HL-60 (cell line): ENCODE results near the gene CUTA.
"Not testable (repeated sequence)": the region's sequence is repeated elsewhere in the genome, so short reads cannot be mapped to it uniquely, and the experiment has no call there.

ENCODE experiments used
- DNase-seq, 2 experiments: peaks; one replicate each; pipeline ENCODE4 v3.0.0-alpha.2; 2010 to 2020; ENCODE audit warnings: low read depth in 1 of 2, low spot score in 1 of 2
- H3K27ac ChIP-seq: fragments of 250-450 bp; sonication (Bioruptor Pico); replicated peaks from 2 replicates; pipeline ENCODE4 v1.5.1; 2020; ENCODE audit warnings: mild to moderate bottlenecking, moderate library complexity
- H3K27me3 ChIP-seq: fragments of 250-450 bp; sonication (Bioruptor Pico); 2 replicates; pipeline ENCODE4 v1.5.1; 2021; ENCODE audit warnings: mild to moderate bottlenecking, moderate library complexity; ENCODE audit not compliant: insufficient read depth, poor library complexity, severe bottlenecking
- H3K4me3 ChIP-seq: replicated peaks from 2 replicates; pipeline ENCODE4 v1.5.1; 2011; ENCODE audit warnings: mild to moderate bottlenecking, control low read depth, low read length; ENCODE audit not compliant: insufficient read depth
- GABPA ChIP-seq: IDR thresholded peaks from 2 replicates; pipeline ENCODE4 v1.6.1; 2012; ENCODE audit warnings: low read depth
- POLR2AphosphoS5 ChIP-seq: IDR thresholded peaks from 2 replicates; pipeline ENCODE4 v1.6.1; 2012; ENCODE audit warnings: low read depth
- SPI1 ChIP-seq: IDR thresholded peaks from 2 replicates; pipeline ENCODE4 v1.6.1; 2012; ENCODE audit warnings: low read depth, mild to moderate bottlenecking, borderline replicate concordance
- TF ChIP-seq, protein P1 (sequence below): IDR thresholded peaks from 2 replicates; pipeline ENCODE4 v1.6.1; 2012; ENCODE audit warnings: low read depth; ENCODE audit not compliant: insufficient replicate concordance
- TF ChIP-seq, protein P2 (sequence below): IDR thresholded peaks from one replicate; pipeline ENCODE4 v1.5.1; 2011; ENCODE audit warnings: low read length, control low read depth, inconsistent platforms; ENCODE audit not compliant: insufficient read depth

Gene CUTA

DNA sequence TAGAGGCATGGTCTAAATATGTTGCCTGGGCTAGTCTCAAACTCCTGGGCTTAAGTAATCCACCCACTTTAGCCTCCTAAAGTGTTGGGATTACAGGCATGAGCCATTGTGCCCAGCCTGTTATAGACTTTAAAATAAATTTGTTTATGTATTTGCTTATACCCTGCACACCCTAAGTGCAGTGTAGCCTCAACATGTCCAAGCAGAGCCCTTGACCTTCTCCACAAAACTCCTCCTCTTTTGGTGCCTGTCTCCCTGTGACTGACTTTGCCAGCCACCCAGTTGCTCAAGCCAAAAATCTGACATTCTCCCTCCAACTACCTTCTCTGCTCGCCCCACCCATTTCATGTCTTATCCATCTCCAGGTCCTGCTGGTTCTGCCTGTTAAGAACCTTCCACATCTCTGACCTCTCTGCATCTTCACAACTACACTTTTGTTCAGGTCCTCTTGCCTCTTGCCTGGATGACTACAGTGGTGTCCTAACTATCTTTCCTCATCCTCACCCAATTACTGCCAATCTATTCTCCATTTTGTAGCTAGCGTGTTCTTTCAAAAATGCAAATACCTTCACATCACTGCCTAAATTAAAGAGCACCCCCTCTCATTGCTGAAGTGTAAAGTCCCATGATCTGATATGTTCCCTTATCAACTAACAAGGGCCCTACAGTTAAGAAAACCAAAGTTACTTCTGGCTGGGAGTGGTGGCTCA lies 37.5 kb downstream of the CUTA start:
- Histone ChIP-seq H3K27ac (no peak overlapping the region), H3K27me3 (no peaks in the 10 kb centered on the region), H3K4me3 (no peak overlapping the region)
- TF ChIP-seq, protein P1, sequence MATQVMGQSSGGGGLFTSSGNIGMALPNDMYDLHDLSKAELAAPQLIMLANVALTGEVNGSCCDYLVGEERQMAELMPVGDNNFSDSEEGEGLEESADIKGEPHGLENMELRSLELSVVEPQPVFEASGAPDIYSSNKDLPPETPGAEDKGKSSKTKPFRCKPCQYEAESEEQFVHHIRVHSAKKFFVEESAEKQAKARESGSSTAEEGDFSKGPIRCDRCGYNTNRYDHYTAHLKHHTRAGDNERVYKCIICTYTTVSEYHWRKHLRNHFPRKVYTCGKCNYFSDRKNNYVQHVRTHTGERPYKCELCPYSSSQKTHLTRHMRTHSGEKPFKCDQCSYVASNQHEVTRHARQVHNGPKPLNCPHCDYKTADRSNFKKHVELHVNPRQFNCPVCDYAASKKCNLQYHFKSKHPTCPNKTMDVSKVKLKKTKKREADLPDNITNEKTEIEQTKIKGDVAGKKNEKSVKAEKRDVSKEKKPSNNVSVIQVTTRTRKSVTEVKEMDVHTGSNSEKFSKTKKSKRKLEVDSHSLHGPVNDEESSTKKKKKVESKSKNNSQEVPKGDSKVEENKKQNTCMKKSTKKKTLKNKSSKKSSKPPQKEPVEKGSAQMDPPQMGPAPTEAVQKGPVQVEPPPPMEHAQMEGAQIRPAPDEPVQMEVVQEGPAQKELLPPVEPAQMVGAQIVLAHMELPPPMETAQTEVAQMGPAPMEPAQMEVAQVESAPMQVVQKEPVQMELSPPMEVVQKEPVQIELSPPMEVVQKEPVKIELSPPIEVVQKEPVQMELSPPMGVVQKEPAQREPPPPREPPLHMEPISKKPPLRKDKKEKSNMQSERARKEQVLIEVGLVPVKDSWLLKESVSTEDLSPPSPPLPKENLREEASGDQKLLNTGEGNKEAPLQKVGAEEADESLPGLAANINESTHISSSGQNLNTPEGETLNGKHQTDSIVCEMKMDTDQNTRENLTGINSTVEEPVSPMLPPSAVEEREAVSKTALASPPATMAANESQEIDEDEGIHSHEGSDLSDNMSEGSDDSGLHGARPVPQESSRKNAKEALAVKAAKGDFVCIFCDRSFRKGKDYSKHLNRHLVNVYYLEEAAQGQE: no peak
- TF ChIP-seq, protein P2, sequence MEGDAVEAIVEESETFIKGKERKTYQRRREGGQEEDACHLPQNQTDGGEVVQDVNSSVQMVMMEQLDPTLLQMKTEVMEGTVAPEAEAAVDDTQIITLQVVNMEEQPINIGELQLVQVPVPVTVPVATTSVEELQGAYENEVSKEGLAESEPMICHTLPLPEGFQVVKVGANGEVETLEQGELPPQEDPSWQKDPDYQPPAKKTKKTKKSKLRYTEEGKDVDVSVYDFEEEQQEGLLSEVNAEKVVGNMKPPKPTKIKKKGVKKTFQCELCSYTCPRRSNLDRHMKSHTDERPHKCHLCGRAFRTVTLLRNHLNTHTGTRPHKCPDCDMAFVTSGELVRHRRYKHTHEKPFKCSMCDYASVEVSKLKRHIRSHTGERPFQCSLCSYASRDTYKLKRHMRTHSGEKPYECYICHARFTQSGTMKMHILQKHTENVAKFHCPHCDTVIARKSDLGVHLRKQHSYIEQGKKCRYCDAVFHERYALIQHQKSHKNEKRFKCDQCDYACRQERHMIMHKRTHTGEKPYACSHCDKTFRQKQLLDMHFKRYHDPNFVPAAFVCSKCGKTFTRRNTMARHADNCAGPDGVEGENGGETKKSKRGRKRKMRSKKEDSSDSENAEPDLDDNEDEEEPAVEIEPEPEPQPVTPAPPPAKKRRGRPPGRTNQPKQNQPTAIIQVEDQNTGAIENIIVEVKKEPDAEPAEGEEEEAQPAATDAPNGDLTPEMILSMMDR: no peak
- TF ChIP-seq SPI1: no peak
- no peak for TF ChIP-seq GABPA
- TF ChIP-seq POLR2AphosphoS5: no peak
- DNase-seq: no peak

- not testable (repeated sequence) for DNase-seq, H3K27ac ChIP-seq, H3K4me3 ChIP-seq, H3K27me3 ChIP-seq
Observed at GRCh38 chr6:33379184-33379583, 38.7 kb downstream of the CUTA start.

DNA sequence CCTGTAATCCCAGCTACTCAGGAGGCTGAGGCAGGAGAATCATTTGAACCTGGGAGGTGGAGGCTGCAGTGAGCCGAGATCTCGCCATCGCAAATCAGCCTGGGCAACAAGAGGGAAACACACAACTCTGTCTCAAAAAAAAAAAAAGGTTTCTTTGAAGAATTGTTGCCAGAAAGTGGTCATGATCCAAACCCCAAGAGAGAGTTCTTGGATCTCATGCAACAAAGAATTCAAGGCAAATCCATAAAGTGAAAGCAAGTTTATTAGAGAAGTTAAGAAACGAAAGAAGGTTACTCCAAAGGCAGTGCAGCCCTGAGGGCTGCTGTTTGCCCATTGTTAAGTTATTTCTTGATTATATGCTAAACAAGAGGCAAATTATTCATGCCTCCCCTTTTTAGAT lies 40.7 kb downstream of the CUTA start:
- no peak for DNase-seq
- H3K4me3 ChIP-seq: no peak overlapping the region

More for the DNA sequence above, 40.7 kb downstream of the CUTA start:
- Histone ChIP-seq H3K27ac (no peak overlapping the region), H3K27me3 (no peaks in the 10 kb centered on the region)
- TF ChIP-seq GABPA (no peak), SPI1 (no peak), POLR2AphosphoS5 (no peak)
- TF ChIP-seq, protein P1: no peak
- TF ChIP-seq, protein P2: no peak
